A549 (cell line): Measurements from ENCODE around the gene LRRC7. TPM values are rescaled to one million over a fixed set of nuclear protein-coding genes. Genes with fewer than 3 reads are reported as not detected.

Source experiments
- ATAC-seq, 2 experiments: fragments of 200-7000 bp in 1 of 2; fragments of >200 bp in 1 of 2; cut with Nextera tagmentation in 1 of 2; cut with Tn5 transposase in 1 of 2; 3 replicates each; pipeline versions ENCODE4 v1.8.0 to v1.9.1; 2018 to 2020; ENCODE audit warnings: mild to moderate bottlenecking in 1 of 2, moderate library complexity in 1 of 2
- CTCF ChIA-PET: fragments of 300-600 bp; sonication (Branson Sonifier 250); formaldehyde crosslinking; extraction: SDS; loops from one replicate; lab custom pipeline; 2021; ENCODE audit warnings: antibody characterized with exemption, inconsistent platforms; lab: Yijun Ruan, JAX
- POLR2A ChIA-PET: fragments of 350-600 bp; formaldehyde crosslinking; extraction: SDS; loops from one replicate; lab custom pipeline; 2021; ENCODE audit warnings: antibody characterized with exemption, inconsistent platforms; lab: Yijun Ruan, JAX
- DNase-seq, 2 experiments: peaks; one replicate each; pipeline versions ENCODE4 v3.0.0 to v3.0.0-alpha.2; 2011 to 2016; ENCODE audit warnings: low read depth in 1 of 2, low spot score in 1 of 2
- FAIRE-seq: peaks from 2 replicates; lab custom pipeline; 2011; peaks lifted over from hg19 to GRCh38; lab: Jason Lieb, UNC
- H3K27ac ChIP-seq, 2 experiments: fragments of >200 bp; sonication (Bioruptor Twin); formaldehyde crosslinking; 3 replicates each; pipeline ENCODE4 v1.5.1; 2016 to 2017
- H3K4me1 ChIP-seq: fragments of >200 bp; sonication (Bioruptor Twin); formaldehyde crosslinking; 3 replicates; pipeline ENCODE4 v1.6.1; 2016
- H3K4me2 ChIP-seq: fragments of >200 bp; sonication (Bioruptor Twin); formaldehyde crosslinking; 3 replicates; pipeline ENCODE4 v1.6.1; 2016
- H3K4me3 ChIP-seq: fragments of >200 bp; sonication (Bioruptor Twin); formaldehyde crosslinking; 3 replicates; pipeline ENCODE4 v1.5.1; 2016
- H3K9me3 ChIP-seq: fragments of >200 bp; sonication (Bioruptor Twin); formaldehyde crosslinking; 3 replicates; pipeline ENCODE4 v1.6.1; 2016
- BHLHE40 ChIP-seq: IDR thresholded peaks from 2 replicates; pipeline ENCODE4 v1.6.1; 2012; ENCODE audit warnings: low read depth, low read length, inconsistent platforms
- CBX8 ChIP-seq: fragments of 200-600 bp; sonication (generic); IDR thresholded peaks from 2 replicates; pipeline ENCODE4 v1.6.1; 2016
- CEBPB ChIP-seq, 2 experiments: fragments of >200 bp in 1 of 2; sonication (Bioruptor Twin) in 1 of 2; formaldehyde crosslinking in 1 of 2; IDR thresholded peaks; 2 replicates each; pipeline ENCODE4 v1.6.1; 2012 to 2016
- CHD4 ChIP-seq: fragments of 200-600 bp; sonication (generic); IDR thresholded peaks from 2 replicates; pipeline ENCODE4 v1.6.1; 2016; ENCODE audit warnings: antibody characterized with exemption, mild to moderate bottlenecking, borderline replicate concordance
- EHF ChIP-seq: fragments of 250-450 bp; sonication (Bioruptor Pico); IDR thresholded peaks from 2 replicates; pipeline ENCODE4 v1.5.0; 2020; ENCODE audit warnings: mild to moderate bottlenecking
- FOSB ChIP-seq: fragments of 250-450 bp; sonication (Bioruptor Pico); IDR thresholded peaks from 2 replicates; pipeline ENCODE4 v1.5.0; 2020; ENCODE audit warnings: mild to moderate bottlenecking, moderate library complexity
- HDAC2 ChIP-seq: fragments of 200-600 bp; sonication (generic); IDR thresholded peaks from 2 replicates; pipeline ENCODE4 v1.6.1; 2016
- HOXA7 ChIP-seq: fragments of 250-450 bp; sonication (Bioruptor Pico); IDR thresholded peaks from 2 replicates; pipeline ENCODE4 v1.5.0; 2020; ENCODE audit warnings: mild to moderate bottlenecking, moderate library complexity
- HOXB13 ChIP-seq: fragments of 250-450 bp; sonication (Bioruptor Pico); IDR thresholded peaks from 2 replicates; pipeline ENCODE4 v1.5.0; 2020; ENCODE audit warnings: low read depth, mild to moderate bottlenecking, moderate library complexity
- JUNB ChIP-seq: fragments of >200 bp; sonication (Bioruptor Twin); formaldehyde crosslinking; IDR thresholded peaks from 2 replicates; pipeline ENCODE4 v1.6.1; 2016
- KDM1A ChIP-seq: fragments of 200-600 bp; sonication (generic); IDR thresholded peaks from 2 replicates; pipeline ENCODE4 v1.6.1; 2016; ENCODE audit warnings: low read depth, mild to moderate bottlenecking
- MAFK ChIP-seq: fragments of 450-650 bp; IDR thresholded peaks from 2 replicates; pipeline ENCODE4 v1.6.1; 2014; ENCODE audit not compliant: partially characterized antibody
- MYC ChIP-seq: IDR thresholded peaks from 2 replicates; pipeline ENCODE4 v1.6.1; 2012; ENCODE audit warnings: mild to moderate bottlenecking, inconsistent platforms, low read length, improper control_type of control experiment, borderline replicate concordance
- NFE2L2 ChIP-seq: fragments of 150-350 bp; conservative IDR thresholded peaks from 2 replicates; pipeline ENCODE4 v1.6.1; 2014; ENCODE audit warnings: low read length
- NR3C1 ChIP-seq: fragments of >200 bp; sonication (Bioruptor Twin); formaldehyde crosslinking; IDR thresholded peaks from 3 replicates; pipeline ENCODE4 v1.6.1; 2017
- PHF8 ChIP-seq: fragments of 200-600 bp; sonication (generic); IDR thresholded peaks from 2 replicates; pipeline ENCODE4 v1.6.1; 2016; ENCODE audit warnings: low read depth, mild to moderate bottlenecking, antibody characterized with exemption, moderate library complexity, borderline replicate concordance
- RARB ChIP-seq: fragments of 250-450 bp; sonication (Bioruptor Pico); IDR thresholded peaks from 2 replicates; pipeline ENCODE4 v1.8.0; 2021; ENCODE audit warnings: mild to moderate bottlenecking, moderate library complexity
- RCOR1 ChIP-seq: fragments of 150-350 bp; IDR thresholded peaks from 2 replicates; pipeline ENCODE4 v1.6.1; 2014; ENCODE audit warnings: antibody characterized with exemption, low read length, low read depth
- ZFP36 ChIP-seq: fragments of 450-650 bp; IDR thresholded peaks from 2 replicates; pipeline ENCODE4 v1.6.1; 2014; ENCODE audit warnings: borderline replicate concordance; ENCODE audit not compliant: partially characterized antibody
- ZSCAN20 ChIP-seq: fragments of 250-450 bp; sonication (Bioruptor Pico); IDR thresholded peaks from 2 replicates; pipeline ENCODE4 v1.8.0; 2022; ENCODE audit warnings: mild to moderate bottlenecking, moderate library complexity
- WGBS: methylation state at CpG from one replicate; pipeline ENCODE4 v1.1.6; 2017; ENCODE audit errors: missing lambda C conversion rate; 5-methylcytosine and 5-hydroxymethylcytosine counted together
- polyA plus RNA-seq, 4 experiments: library from polyadenylated mRNA; depleted of rRNA in 3 of 4; stranded (reverse); fragments of >200 nt; fragmentation: RNase III in 1 of 4; extraction: RNeasy Plus Mini Kit Qiagen cat#74134 plus additional on column Dnase treatment in 1 of 4; gene quantifications; 2 replicates in 3 of 4; 3 replicates in 1 of 4; pipeline ENCODE4 v1.2.3, GENCODE V29; 2011 to 2017
- TF ChIP-seq, protein P1 (sequence below): fragments of >200 bp; sonication (Bioruptor Twin); formaldehyde crosslinking; IDR thresholded peaks from 2 replicates; pipeline ENCODE4 v1.6.1; 2016
- TF ChIP-seq, protein P2 (sequence below): fragments of 200-600 bp; sonication (generic); IDR thresholded peaks from 2 replicates; pipeline ENCODE4 v1.6.1; 2016; ENCODE audit warnings: antibody characterized with exemption, mild to moderate bottlenecking, moderate library complexity
- TF ChIP-seq, protein P3 (sequence below): fragments of 250-450 bp; sonication (Bioruptor Pico); IDR thresholded peaks from 2 replicates; pipeline ENCODE4 v1.5.0; 2021; ENCODE audit warnings: mild to moderate bottlenecking, moderate library complexity, borderline replicate concordance
- TF ChIP-seq, protein P4 (sequence below): IDR thresholded peaks from 2 replicates; pipeline ENCODE4 v1.6.1; 2012
- TF ChIP-seq, protein P5 (sequence below): IDR thresholded peaks from 2 replicates; pipeline ENCODE4 v1.6.1; 2012

Gene LRRC7
- polyA plus RNA-seq, 2 of the 4 experiments (the other 2 are of a cell fraction), result not detected

DNA sequence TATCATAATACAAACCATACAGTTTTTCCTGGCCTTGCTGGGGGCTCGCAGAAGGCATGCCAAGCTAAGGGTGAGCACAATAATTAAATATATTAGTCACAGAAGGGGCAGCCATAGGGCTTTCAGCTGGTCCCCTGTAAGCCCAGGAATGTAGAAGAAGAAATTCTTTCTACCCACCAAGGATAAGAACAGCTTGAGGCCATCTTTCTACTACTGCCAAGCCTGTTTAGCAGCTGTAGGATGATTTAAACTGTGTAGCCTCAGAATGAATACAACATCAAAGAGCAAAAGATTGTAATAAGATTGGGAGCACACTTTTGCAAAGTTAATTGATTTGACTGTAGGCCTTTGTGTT is 171.5 kb downstream of the LRRC7 start:
- H3K4me3 ChIP-seq, result no peak overlapping the region
- H3K27ac ChIP-seq, result no peak overlapping the region
- H3K4me2 ChIP-seq, result no peak overlapping the region
- H3K9me3 ChIP-seq, result no peaks in the 10 kb centered on the region
- ChIA-PET CTCF (interaction anchor here (0.6 to 3.0 kb wide), 3 partner anchors 11 to 1816 kb away, joined by 3 to 14 read pairs (median 3); no protein-coding TSS in a partner anchor), POLR2A (no interaction called here)
- ATAC-seq (no peak), DNase-seq (no peak), FAIRE-seq (no peak)
- H3K4me1 ChIP-seq, result no peaks in the 10 kb centered on the region
- 0% methylated on average over 1 of the region's 1 CpG for WGBS
- TF ChIP-seq EHF (CRISPR knock-in tag) (no peak), CHD4 (no peak), NFE2L2 (no peak), HDAC2 (no peak), CBX8 (no peak), ZFP36 (no peak), KDM1A (no peak), MYC (no peak)

DNA sequence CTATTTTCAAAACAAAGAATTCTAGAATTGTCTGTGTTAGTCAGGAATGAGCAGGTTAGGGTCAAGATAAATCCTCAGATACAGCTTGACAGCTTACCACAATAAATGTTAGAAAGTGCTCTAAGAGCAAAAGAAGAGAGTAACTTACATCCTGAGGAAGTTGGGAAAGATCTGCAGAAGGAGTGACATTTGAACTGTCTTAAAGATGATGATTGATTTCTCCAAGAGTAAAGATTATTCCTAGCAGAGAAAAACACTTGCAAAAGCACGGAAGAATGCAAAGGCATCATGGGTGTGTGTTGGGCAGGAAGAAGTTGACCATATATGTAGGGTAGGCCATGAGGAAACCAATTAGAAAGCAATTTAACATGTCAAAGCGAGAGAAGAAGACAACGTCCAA is 175.4 kb downstream of the LRRC7 start:
- TF ChIP-seq RARB, result no peak
- TF ChIP-seq, protein P1, sequence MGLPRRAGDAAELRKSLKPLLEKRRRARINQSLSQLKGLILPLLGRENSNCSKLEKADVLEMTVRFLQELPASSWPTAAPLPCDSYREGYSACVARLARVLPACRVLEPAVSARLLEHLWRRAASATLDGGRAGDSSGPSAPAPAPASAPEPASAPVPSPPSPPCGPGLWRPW, result no peak
- TF ChIP-seq, protein P2, sequence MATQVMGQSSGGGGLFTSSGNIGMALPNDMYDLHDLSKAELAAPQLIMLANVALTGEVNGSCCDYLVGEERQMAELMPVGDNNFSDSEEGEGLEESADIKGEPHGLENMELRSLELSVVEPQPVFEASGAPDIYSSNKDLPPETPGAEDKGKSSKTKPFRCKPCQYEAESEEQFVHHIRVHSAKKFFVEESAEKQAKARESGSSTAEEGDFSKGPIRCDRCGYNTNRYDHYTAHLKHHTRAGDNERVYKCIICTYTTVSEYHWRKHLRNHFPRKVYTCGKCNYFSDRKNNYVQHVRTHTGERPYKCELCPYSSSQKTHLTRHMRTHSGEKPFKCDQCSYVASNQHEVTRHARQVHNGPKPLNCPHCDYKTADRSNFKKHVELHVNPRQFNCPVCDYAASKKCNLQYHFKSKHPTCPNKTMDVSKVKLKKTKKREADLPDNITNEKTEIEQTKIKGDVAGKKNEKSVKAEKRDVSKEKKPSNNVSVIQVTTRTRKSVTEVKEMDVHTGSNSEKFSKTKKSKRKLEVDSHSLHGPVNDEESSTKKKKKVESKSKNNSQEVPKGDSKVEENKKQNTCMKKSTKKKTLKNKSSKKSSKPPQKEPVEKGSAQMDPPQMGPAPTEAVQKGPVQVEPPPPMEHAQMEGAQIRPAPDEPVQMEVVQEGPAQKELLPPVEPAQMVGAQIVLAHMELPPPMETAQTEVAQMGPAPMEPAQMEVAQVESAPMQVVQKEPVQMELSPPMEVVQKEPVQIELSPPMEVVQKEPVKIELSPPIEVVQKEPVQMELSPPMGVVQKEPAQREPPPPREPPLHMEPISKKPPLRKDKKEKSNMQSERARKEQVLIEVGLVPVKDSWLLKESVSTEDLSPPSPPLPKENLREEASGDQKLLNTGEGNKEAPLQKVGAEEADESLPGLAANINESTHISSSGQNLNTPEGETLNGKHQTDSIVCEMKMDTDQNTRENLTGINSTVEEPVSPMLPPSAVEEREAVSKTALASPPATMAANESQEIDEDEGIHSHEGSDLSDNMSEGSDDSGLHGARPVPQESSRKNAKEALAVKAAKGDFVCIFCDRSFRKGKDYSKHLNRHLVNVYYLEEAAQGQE, result no peak
- no peak for TF ChIP-seq HDAC2
- no peak for TF ChIP-seq PHF8
- no peak for FAIRE-seq
- ChIA-PET CTCF (no interaction called here), POLR2A (interaction anchor here (0.6 kb wide), 1 partner anchor 498 kb away, joined by 4 read pairs; no protein-coding TSS in a partner anchor)
- ATAC-seq, result no peak
- no peak overlapping the region for H3K4me3 ChIP-seq
- no peaks in the 10 kb centered on the region for H3K9me3 ChIP-seq
- WGBS, result 0% methylated on average over 3 of the region's 3 CpGs
- H3K4me2 ChIP-seq, result no peak overlapping the region
- no peak for DNase-seq
- H3K4me1 ChIP-seq, result no peaks in the 10 kb centered on the region
- H3K27ac ChIP-seq, result no peak overlapping the region

DNA sequence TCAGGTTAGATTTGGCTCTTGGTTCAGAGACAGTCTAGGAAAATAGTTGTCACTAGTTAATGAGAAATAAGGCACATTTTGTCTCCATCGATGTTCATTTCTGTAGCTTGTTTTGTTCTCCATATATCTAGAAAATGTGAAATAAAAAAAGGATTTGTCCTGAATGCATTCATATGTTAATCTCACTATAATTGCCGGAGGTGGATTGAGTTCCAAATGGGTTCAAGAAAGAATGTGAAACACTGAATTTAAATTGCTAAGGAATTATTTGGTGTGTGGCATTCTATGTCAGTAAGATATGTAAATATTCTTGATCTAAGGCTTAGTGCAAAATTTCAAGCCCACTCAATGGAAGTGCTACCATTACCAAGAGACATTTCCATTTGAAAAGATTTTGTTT is 176.7 kb downstream of the LRRC7 start:
- 13% methylated on average over 2 of the region's 2 CpGs for WGBS
- H3K4me1 ChIP-seq, result no peaks in the 10 kb centered on the region
- DNase-seq, result no peak
- TF ChIP-seq ZSCAN20 (CRISPR knock-in tag) (no peak), CEBPB (IDR thresholded peaks at IDR 0.05) (no peak), JUNB (no peak), RCOR1 (no peak), FOSB (CRISPR knock-in tag) (no peak), BHLHE40 (no peak), NR3C1 (no peak), NFE2L2 (no peak), HOXB13 (CRISPR knock-in tag) (no peak), MAFK (no peak), HOXA7 (CRISPR knock-in tag) (no peak)
- TF ChIP-seq, protein P3, sequence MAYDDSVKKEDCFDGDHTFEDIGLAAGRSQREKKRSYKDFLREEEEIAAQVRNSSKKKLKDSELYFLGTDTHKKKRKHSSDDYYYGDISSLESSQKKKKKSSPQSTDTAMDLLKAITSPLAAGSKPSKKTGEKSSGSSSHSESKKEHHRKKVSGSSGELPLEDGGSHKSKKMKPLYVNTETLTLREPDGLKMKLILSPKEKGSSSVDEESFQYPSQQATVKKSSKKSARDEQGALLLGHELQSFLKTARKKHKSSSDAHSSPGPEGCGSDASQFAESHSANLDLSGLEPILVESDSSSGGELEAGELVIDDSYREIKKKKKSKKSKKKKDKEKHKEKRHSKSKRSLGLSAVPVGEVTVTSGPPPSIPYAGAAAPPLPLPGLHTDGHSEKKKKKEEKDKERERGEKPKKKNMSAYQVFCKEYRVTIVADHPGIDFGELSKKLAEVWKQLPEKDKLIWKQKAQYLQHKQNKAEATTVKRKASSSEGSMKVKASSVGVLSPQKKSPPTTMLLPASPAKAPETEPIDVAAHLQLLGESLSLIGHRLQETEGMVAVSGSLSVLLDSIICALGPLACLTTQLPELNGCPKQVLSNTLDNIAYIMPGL, result no peak
- TF ChIP-seq, protein P2, result no peak
- TF ChIP-seq, protein P4, sequence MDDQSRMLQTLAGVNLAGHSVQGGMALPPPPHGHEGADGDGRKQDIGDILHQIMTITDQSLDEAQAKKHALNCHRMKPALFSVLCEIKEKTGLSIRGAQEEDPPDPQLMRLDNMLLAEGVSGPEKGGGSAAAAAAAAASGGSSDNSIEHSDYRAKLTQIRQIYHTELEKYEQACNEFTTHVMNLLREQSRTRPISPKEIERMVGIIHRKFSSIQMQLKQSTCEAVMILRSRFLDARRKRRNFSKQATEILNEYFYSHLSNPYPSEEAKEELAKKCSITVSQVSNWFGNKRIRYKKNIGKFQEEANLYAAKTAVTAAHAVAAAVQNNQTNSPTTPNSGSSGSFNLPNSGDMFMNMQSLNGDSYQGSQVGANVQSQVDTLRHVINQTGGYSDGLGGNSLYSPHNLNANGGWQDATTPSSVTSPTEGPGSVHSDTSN, result no peak
- TF ChIP-seq, protein P5, sequence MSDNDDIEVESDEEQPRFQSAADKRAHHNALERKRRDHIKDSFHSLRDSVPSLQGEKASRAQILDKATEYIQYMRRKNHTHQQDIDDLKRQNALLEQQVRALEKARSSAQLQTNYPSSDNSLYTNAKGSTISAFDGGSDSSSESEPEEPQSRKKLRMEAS, result no peak
- TF ChIP-seq, all 56 proteins: peak for 0
- FAIRE-seq (no peak), ATAC-seq (no peak)
- Histone ChIP-seq H3K27ac (no peak overlapping the region), H3K9me3 (no peaks in the 10 kb centered on the region), H3K4me3 (no peak overlapping the region), H3K4me2 (no peak overlapping the region)
- POLR2A ChIA-PET, result no interaction called here
- CTCF ChIA-PET, result no interaction called here
